GM23338 (cell line): ENCODE results near the gene KDM4C.

ENCODE experiments used
- CREB1 ChIP-seq: fragments of 250-450 bp; sonication (Bioruptor Pico); IDR thresholded peaks from 2 replicates; pipeline ENCODE4 v1.5.0; 2020; ENCODE audit warnings: low read depth, mild to moderate bottlenecking, moderate library complexity
- CTCF ChIP-seq, 2 experiments: fragments of 200-600 bp in 1 of 2; sonication (generic) in 1 of 2; conservative IDR thresholded peaks; 2 replicates each; pipeline versions ENCODE4 v1.5.1 to v1.6.1; 2016 to 2017; ENCODE audit warnings: antibody characterized with exemption in 2 of 2, low read depth in 2 of 2, mild to moderate bottlenecking in 2 of 2, moderate library complexity in 1 of 2
- ETS1 ChIP-seq: IDR thresholded peaks from 2 replicates; pipeline ENCODE4 v1.6.1; 2016; ENCODE audit warnings: antibody characterized with exemption
- EZH2 ChIP-seq: fragments of 200-600 bp; sonication (generic); IDR thresholded peaks from one replicate; pipeline ENCODE4 v1.8.0; 2017; ENCODE audit warnings: antibody characterized with exemption, mild to moderate bottlenecking, low read depth; ENCODE audit not compliant: unreplicated experiment
- EZH2phosphoT487 ChIP-seq: fragments of 200-600 bp; sonication (generic); IDR thresholded peaks from one replicate; pipeline ENCODE4 v1.8.1; 2018; ENCODE audit warnings: antibody characterized with exemption; ENCODE audit not compliant: unreplicated experiment
- JUNB ChIP-seq: IDR thresholded peaks from one replicate; pipeline ENCODE4 v1.6.1; 2016; ENCODE audit warnings: antibody characterized with exemption; ENCODE audit not compliant: unreplicated experiment
- NANOG ChIP-seq: IDR thresholded peaks from 2 replicates; pipeline ENCODE4 v1.6.1; 2016; ENCODE audit warnings: antibody characterized with exemption, borderline replicate concordance
- POLR2AphosphoS5 ChIP-seq: IDR thresholded peaks from 2 replicates; pipeline ENCODE4 v1.6.1; 2016; ENCODE audit warnings: antibody characterized with exemption, low read depth
- REST ChIP-seq: IDR thresholded peaks from one replicate; pipeline ENCODE4 v1.6.1; 2018; ENCODE audit warnings: antibody characterized with exemption; ENCODE audit not compliant: unreplicated experiment
- STAT1 ChIP-seq: IDR thresholded peaks from one replicate; pipeline ENCODE4 v1.6.1; 2016; ENCODE audit warnings: antibody characterized with exemption; ENCODE audit not compliant: unreplicated experiment
- ZNF114 ChIP-seq: fragments of 250-450 bp; sonication (Bioruptor Pico); IDR thresholded peaks from 2 replicates; pipeline ENCODE4 v1.5.0; 2020; ENCODE audit warnings: mild to moderate bottlenecking, moderate library complexity
- ZNF331 ChIP-seq: fragments of 250-450 bp; sonication (Bioruptor Pico); IDR thresholded peaks from 2 replicates; pipeline ENCODE4 v1.5.0; 2020; ENCODE audit warnings: low read depth, mild to moderate bottlenecking, moderate library complexity
- ZNF462 ChIP-seq: fragments of 250-450 bp; sonication (Bioruptor Pico); IDR thresholded peaks from 2 replicates; pipeline ENCODE4 v1.5.0; 2020; ENCODE audit warnings: mild to moderate bottlenecking, moderate library complexity

GRCh38 chr9:6708732-6709131, 49.0 kb upstream of the KDM4C start:
- TF ChIP-seq POLR2AphosphoS5, result no peak
- TF ChIP-seq EZH2, result no peak
- TF ChIP-seq CTCF (conservative IDR thresholded peaks at IDR 0.05; ENCODE audit: low read depth in 2 of 2), result no peak
- TF ChIP-seq EZH2phosphoT487, result no peak
- no peak for TF ChIP-seq CREB1
- TF ChIP-seq ZNF331 (CRISPR knock-in tag), result no peak
- no peak for TF ChIP-seq REST
- no peak for TF ChIP-seq ETS1
- no peak for TF ChIP-seq JUNB
- no peak for TF ChIP-seq ZNF462 (CRISPR knock-in tag)
- TF ChIP-seq ZNF114 (CRISPR knock-in tag), result no peak
- TF ChIP-seq NANOG, result no peak
- no peak for TF ChIP-seq STAT1
